GM13976 (cell line): ENCODE results near the gene TMEM35B.

ENCODE experiments used
- DNase-seq: peaks from one replicate; pipeline ENCODE4 v3.0.0; 2012; ENCODE audit warnings: low spot score
- in situ Hi-C: fragments of 300-500 bp; cut with MboI; formaldehyde crosslinking; loops from one replicate; pipeline ENCODE4 v1.12.0; 2022; ENCODE audit warnings: low sequenced_read_pairs, mixed read lengths, inconsistent platforms; ENCODE audit not compliant: unreplicated experiment
- TF ChIP-seq, protein P1 (sequence below): IDR thresholded peaks from 2 replicates; pipeline ENCODE4 v1.5.1; 2012; ENCODE audit warnings: borderline replicate concordance, mild to moderate bottlenecking; ENCODE audit not compliant: insufficient read depth; ENCODE audit errors: extremely low read depth, missing control alignments, control extremely low read depth

TMEM35B gene

DNA sequence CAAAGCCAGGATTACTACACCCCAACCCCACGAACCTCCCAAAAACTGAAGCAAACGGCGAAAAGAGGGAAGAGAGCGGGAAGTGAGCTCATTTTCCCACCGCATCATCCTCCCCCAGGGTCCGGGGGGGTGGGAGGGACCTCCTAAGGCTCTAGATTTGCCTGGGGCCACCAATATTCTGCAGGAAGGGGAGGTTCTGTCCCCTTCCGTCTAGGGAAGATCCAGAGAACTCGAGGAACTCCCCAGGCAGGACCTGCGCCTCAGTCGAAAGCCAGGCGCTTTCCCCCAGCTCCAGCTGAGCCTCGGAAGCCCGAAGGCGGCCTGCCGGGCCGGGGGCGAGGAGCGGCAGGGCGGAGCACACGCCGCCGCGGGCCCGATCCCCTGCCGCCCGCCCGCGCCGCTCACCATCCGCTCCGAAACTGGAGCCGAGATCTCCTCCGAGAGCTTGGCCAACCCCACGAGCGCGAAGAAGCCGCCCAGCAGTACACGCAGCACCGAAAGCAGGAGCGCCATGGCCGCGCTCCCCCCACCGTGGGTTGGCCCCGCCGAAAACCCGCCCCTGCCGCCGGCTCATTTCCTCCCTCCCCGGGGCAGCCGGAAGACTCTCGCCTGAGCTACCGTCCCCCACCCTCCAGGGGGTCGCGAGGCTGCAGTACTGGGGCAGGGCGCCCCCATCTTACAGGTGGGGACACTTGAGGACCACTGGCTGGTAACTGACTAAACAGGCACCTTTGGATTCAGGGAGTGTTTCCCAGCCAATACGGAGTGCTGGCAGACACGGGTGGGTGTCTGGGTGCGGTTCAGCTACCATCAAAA lies at the start of gene TMEM35B:
Gene TMEM35B, minus strand, starts transcription at position 555 of the 816 bp plus-strand sequence. Its CDS starts 42 bp downstream, at position 513.
- DNase-seq, result peak; percentile 89
- TF ChIP-seq, protein P1, sequence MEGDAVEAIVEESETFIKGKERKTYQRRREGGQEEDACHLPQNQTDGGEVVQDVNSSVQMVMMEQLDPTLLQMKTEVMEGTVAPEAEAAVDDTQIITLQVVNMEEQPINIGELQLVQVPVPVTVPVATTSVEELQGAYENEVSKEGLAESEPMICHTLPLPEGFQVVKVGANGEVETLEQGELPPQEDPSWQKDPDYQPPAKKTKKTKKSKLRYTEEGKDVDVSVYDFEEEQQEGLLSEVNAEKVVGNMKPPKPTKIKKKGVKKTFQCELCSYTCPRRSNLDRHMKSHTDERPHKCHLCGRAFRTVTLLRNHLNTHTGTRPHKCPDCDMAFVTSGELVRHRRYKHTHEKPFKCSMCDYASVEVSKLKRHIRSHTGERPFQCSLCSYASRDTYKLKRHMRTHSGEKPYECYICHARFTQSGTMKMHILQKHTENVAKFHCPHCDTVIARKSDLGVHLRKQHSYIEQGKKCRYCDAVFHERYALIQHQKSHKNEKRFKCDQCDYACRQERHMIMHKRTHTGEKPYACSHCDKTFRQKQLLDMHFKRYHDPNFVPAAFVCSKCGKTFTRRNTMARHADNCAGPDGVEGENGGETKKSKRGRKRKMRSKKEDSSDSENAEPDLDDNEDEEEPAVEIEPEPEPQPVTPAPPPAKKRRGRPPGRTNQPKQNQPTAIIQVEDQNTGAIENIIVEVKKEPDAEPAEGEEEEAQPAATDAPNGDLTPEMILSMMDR, result peak; percentile 19
- in situ Hi-C loops, result no loop called here

DNA sequence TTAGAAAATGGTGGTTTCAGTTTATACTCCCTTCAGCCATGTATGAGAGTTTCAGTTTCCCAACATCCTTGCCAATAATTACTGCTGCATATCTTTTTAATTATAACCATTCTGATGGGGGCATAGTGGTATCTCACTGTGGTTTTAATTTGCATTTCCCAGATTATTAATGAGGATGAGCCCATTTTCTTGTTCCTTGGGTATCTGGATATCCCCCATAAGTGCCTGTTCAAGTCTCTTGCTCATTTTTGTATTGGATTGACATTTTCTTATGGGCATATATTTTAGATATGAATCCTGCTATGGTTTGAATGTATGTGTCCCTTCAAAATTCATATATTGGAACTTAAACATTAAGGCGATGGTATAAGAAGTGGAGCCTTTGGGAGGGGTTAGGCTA lies 48.2 kb upstream of the TMEM35B start:
- no peak for DNase-seq
- in situ Hi-C loops, result no loop called here
- TF ChIP-seq, protein P1, result no peak

- in situ Hi-C loops, result no loop called here
- no peak for DNase-seq
- TF ChIP-seq, protein P1, result no peak
Observed at GRCh38 chr1:35032384-35032739, 47.2 kb upstream of the TMEM35B start.

DNA sequence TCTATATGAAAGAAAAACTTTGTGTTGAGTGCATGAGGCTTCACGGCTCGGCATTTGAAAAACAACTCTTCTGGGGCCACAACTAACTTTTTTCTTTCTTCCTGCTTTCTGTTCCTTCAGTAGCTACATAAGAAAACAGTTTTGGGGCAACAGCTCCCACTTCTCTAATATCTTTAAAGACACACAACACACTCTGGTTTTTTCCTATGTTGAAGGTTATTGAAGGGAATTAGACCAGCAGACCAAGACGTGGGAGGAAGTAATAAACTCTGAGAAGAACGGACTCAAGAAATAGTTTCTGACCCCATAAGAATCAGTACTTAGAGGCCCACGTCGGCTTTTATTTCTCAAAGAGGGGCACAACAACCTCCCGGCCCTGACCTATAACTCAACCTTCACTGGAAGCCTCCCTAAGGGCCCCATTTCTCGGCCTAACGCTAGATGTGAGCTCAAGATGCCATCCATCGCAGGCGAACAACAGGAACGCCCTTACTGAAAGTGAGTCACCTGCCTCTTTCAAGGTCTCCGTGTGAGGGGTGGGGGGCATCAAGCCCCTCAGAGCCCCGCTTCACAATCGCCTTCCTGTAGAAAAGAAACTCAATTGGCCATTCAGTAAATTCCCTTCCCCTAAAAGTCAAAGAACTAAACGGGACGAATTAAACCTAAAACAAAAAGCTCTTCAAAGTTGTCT lies 45.8 kb upstream of the TMEM35B start:
- TF ChIP-seq, protein P1, result no peak
- in situ Hi-C loops, result no loop called here
- DNase-seq, result peak; percentile 46

DNA sequence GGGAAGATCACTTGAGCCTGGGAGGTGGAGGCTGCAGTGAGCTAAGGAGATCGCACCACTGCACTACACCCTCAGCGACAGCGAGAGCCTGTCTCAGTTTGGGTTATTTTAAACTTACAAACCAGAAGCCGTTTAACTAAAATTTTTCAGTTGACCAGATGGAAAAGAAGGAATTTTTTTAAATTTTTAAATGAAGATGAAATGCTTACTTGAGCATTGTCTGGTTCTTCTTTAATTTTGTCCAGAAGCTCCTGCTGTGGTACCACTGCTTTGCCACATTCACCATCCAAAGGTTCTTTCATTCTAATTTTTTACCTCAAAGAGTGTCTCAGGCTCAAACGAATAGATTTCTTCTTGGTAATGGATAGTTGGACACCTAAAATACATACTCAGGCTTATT lies 45.2 kb upstream of the TMEM35B start:
- DNase-seq, result no peak
- TF ChIP-seq, protein P1, result no peak
- in situ Hi-C loops, result no loop called here

DNA sequence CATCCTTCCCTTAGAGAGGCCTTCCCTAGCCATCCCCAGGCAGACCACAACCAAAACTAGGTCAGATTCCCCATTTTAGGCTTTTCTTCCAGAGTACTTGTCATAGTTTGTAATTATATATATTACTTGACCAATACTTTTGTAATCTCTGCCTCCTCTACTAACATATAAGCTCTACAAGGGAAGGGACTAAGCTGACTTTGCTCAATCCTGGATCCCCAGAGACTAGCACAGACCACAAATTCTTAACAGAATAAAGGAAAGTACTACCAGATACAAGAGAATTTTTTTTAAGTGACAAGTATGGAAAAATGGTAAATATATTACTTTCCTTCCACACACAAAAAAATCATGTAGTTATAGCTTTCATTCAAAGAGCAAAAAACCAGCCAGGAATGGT lies 44.6 kb upstream of the TMEM35B start:
- no peak for DNase-seq
- TF ChIP-seq, protein P1, result no peak
- in situ Hi-C loops, result no loop called here
